A549 (cell line): ENCODE results near the gene APOBEC3A. TPM values are rescaled to one million over a fixed set of nuclear protein-coding genes. Genes with fewer than 3 reads are reported as not detected.
"Not testable (repeated sequence)": the region's sequence is repeated elsewhere in the genome, so short reads cannot be mapped to it uniquely, and the experiment has no call there.

Experiments used
- ATAC-seq, 2 experiments: fragments of 200-7000 bp in 1 of 2; fragments of >200 bp in 1 of 2; cut with Nextera tagmentation in 1 of 2; cut with Tn5 transposase in 1 of 2; 3 replicates each; pipeline versions ENCODE4 v1.8.0 to v1.9.1; 2018 to 2020; ENCODE audit warnings: mild to moderate bottlenecking in 1 of 2, moderate library complexity in 1 of 2
- CTCF ChIA-PET: fragments of 300-600 bp; sonication (Branson Sonifier 250); formaldehyde crosslinking; extraction: SDS; loops from one replicate; lab custom pipeline; 2021; ENCODE audit warnings: antibody characterized with exemption, inconsistent platforms; lab: Yijun Ruan, JAX
- POLR2A ChIA-PET: fragments of 350-600 bp; formaldehyde crosslinking; extraction: SDS; loops from one replicate; lab custom pipeline; 2021; ENCODE audit warnings: antibody characterized with exemption, inconsistent platforms; lab: Yijun Ruan, JAX
- DNase-seq, 2 experiments: peaks; one replicate each; pipeline versions ENCODE4 v3.0.0 to v3.0.0-alpha.2; 2011 to 2016; ENCODE audit warnings: low read depth in 1 of 2, low spot score in 1 of 2
- FAIRE-seq: peaks from 2 replicates; lab custom pipeline; 2011; peaks lifted over from hg19 to GRCh38; lab: Jason Lieb, UNC
- H3K27ac ChIP-seq, 2 experiments: fragments of >200 bp; sonication (Bioruptor Twin); formaldehyde crosslinking; 3 replicates each; pipeline ENCODE4 v1.5.1; 2016 to 2017
- H3K4me1 ChIP-seq: fragments of >200 bp; sonication (Bioruptor Twin); formaldehyde crosslinking; 3 replicates; pipeline ENCODE4 v1.6.1; 2016
- H3K4me2 ChIP-seq: fragments of >200 bp; sonication (Bioruptor Twin); formaldehyde crosslinking; 3 replicates; pipeline ENCODE4 v1.6.1; 2016
- H3K4me3 ChIP-seq: fragments of >200 bp; sonication (Bioruptor Twin); formaldehyde crosslinking; 3 replicates; pipeline ENCODE4 v1.5.1; 2016
- H3K9me3 ChIP-seq: fragments of >200 bp; sonication (Bioruptor Twin); formaldehyde crosslinking; 3 replicates; pipeline ENCODE4 v1.6.1; 2016
- ATOH8 ChIP-seq: fragments of 250-450 bp; sonication (Bioruptor Pico); IDR thresholded peaks from 2 replicates; pipeline ENCODE4 v1.5.0; 2020; ENCODE audit warnings: low read depth, mild to moderate bottlenecking, moderate library complexity
- CBX8 ChIP-seq: fragments of 200-600 bp; sonication (generic); IDR thresholded peaks from 2 replicates; pipeline ENCODE4 v1.6.1; 2016
- CHD4 ChIP-seq: fragments of 200-600 bp; sonication (generic); IDR thresholded peaks from 2 replicates; pipeline ENCODE4 v1.6.1; 2016; ENCODE audit warnings: antibody characterized with exemption, mild to moderate bottlenecking, borderline replicate concordance
- CTCF ChIP-seq: fragments of >200 bp; sonication (Bioruptor Twin); formaldehyde crosslinking; IDR thresholded peaks from 3 replicates; pipeline ENCODE4 v1.5.1; 2016
- EP300 ChIP-seq, 2 experiments: fragments of >200 bp; sonication (Bioruptor Twin); formaldehyde crosslinking; IDR thresholded peaks; 2 replicates in 1 of 2; 3 replicates in 1 of 2; pipeline ENCODE4 v1.6.1; 2016 to 2017
- FOSB ChIP-seq: fragments of 250-450 bp; sonication (Bioruptor Pico); IDR thresholded peaks from 2 replicates; pipeline ENCODE4 v1.5.0; 2020; ENCODE audit warnings: mild to moderate bottlenecking, moderate library complexity
- FOSL2 ChIP-seq, 2 experiments: fragments of 450-650 bp in 1 of 2; fragments of >200 bp in 1 of 2; sonication (Bioruptor Twin) in 1 of 2; formaldehyde crosslinking; IDR thresholded peaks; 2 replicates each; pipeline versions ENCODE4 v1.5.0 to v1.6.1; 2016 to 2020; ENCODE audit warnings: mild to moderate bottlenecking in 1 of 2, moderate library complexity in 1 of 2
- HES2 ChIP-seq: fragments of >200 bp; sonication (Bioruptor Twin); formaldehyde crosslinking; IDR thresholded peaks from 2 replicates; pipeline ENCODE4 v1.6.1; 2016
- KDM5A ChIP-seq: fragments of 200-600 bp; sonication (generic); IDR thresholded peaks from 2 replicates; pipeline ENCODE4 v1.6.1; 2016; ENCODE audit warnings: antibody characterized with exemption, mild to moderate bottlenecking
- MYC ChIP-seq: IDR thresholded peaks from 2 replicates; pipeline ENCODE4 v1.6.1; 2012; ENCODE audit warnings: mild to moderate bottlenecking, inconsistent platforms, low read length, improper control_type of control experiment, borderline replicate concordance
- NR3C1 ChIP-seq: fragments of >200 bp; sonication (Bioruptor Twin); formaldehyde crosslinking; IDR thresholded peaks from 3 replicates; pipeline ENCODE4 v1.6.1; 2017
- PHF8 ChIP-seq: fragments of 200-600 bp; sonication (generic); IDR thresholded peaks from 2 replicates; pipeline ENCODE4 v1.6.1; 2016; ENCODE audit warnings: low read depth, mild to moderate bottlenecking, antibody characterized with exemption, moderate library complexity, borderline replicate concordance
- POLR2A ChIP-seq: IDR thresholded peaks from 2 replicates; pipeline ENCODE4 v1.6.1; 2012; ENCODE audit warnings: mild to moderate bottlenecking, low read length
- RARB ChIP-seq: fragments of 250-450 bp; sonication (Bioruptor Pico); IDR thresholded peaks from 2 replicates; pipeline ENCODE4 v1.8.0; 2021; ENCODE audit warnings: mild to moderate bottlenecking, moderate library complexity
- REST ChIP-seq: fragments of 200-600 bp; sonication (generic); IDR thresholded peaks from 2 replicates; pipeline ENCODE4 v1.6.1; 2016; ENCODE audit warnings: antibody characterized with exemption, mild to moderate bottlenecking, moderate library complexity
- SMC3 ChIP-seq: fragments of >200 bp; sonication (Bioruptor Twin); formaldehyde crosslinking; IDR thresholded peaks from 3 replicates; pipeline ENCODE4 v1.6.1; 2018; ENCODE audit warnings: inconsistent platforms
- TFCP2L1 ChIP-seq: fragments of 250-450 bp; sonication (Bioruptor Pico); IDR thresholded peaks from 2 replicates; pipeline ENCODE4 v1.5.0; 2021; ENCODE audit warnings: mild to moderate bottlenecking
- ZC3H11A ChIP-seq: fragments of 450-650 bp; IDR thresholded peaks from 2 replicates; pipeline ENCODE4 v1.6.1; 2014; ENCODE audit warnings: antibody characterized with exemption, mild to moderate bottlenecking
- ZFP36 ChIP-seq: fragments of 450-650 bp; IDR thresholded peaks from 2 replicates; pipeline ENCODE4 v1.6.1; 2014; ENCODE audit warnings: borderline replicate concordance; ENCODE audit not compliant: partially characterized antibody
- WGBS: methylation state at CpG from one replicate; pipeline ENCODE4 v1.1.6; 2017; ENCODE audit errors: missing lambda C conversion rate; 5-methylcytosine and 5-hydroxymethylcytosine counted together
- polyA plus RNA-seq, 4 experiments: library from polyadenylated mRNA; depleted of rRNA in 3 of 4; stranded (reverse); fragments of >200 nt; fragmentation: RNase III in 1 of 4; extraction: RNeasy Plus Mini Kit Qiagen cat#74134 plus additional on column Dnase treatment in 1 of 4; gene quantifications; 2 replicates in 3 of 4; 3 replicates in 1 of 4; pipeline ENCODE4 v1.2.3, GENCODE V29; 2011 to 2017

Gene APOBEC3A
- polyA plus RNA-seq, 2 of the 4 experiments (the other 2 are of a cell fraction): not detected

- TF ChIP-seq CHD4 (no peak), POLR2A (no peak), ZC3H11A (no peak), HES2 (no peak), PHF8 (no peak), CTCF (no peak), RARB (no peak), CBX8 (no peak), ATOH8 (CRISPR knock-in tag) (no peak), FOSB (CRISPR knock-in tag) (no peak), KDM5A (no peak), FOSL2 (IDR thresholded peaks at IDR 0.05) (no peak), FOSL2 (CRISPR knock-in tag; IDR thresholded peaks at IDR 0.05) (no peak), SMC3 (no peak), REST (no peak), EP300 (IDR thresholded peaks at IDR 0.05) (no peak), ZFP36 (no peak), MYC (no peak), NR3C1 (no peak), TFCP2L1 (CRISPR knock-in tag) (no peak)
- H3K9me3 ChIP-seq: no peaks in the 10 kb centered on the region
- ChIA-PET POLR2A (no interaction called here), CTCF (interaction anchor here (1.0 kb wide), 1 partner anchor 13 kb away, joined by 3 read pairs; no protein-coding TSS in a partner anchor)
- no peak overlapping the region for H3K27ac ChIP-seq
- ATAC-seq (no peak), FAIRE-seq (no peak), DNase-seq (no peak)
- no peak overlapping the region for H3K4me2 ChIP-seq
- 62% methylated on average over 5 of the region's 7 CpGs for WGBS
- no peaks in the 10 kb centered on the region for H3K4me1 ChIP-seq
- H3K4me3 ChIP-seq: no peak overlapping the region
These were observed 12.8 kb upstream of the APOBEC3A start for GRCh38 chr22:38944653-38945052.

- ATAC-seq, FAIRE-seq, CTCF ChIA-PET, H3K4me3 ChIP-seq, DNase-seq, POLR2A ChIA-PET, H3K4me1 ChIP-seq, H3K27ac ChIP-seq, H3K4me2 ChIP-seq, H3K9me3 ChIP-seq: not testable (repeated sequence)
These were observed 11.6 kb upstream of the APOBEC3A start for GRCh38 chr22:38945706-38946338.
